Measurements from ENCODE around the gene ZNF8.

Gene ZNF8

GRCh38 chr19:58350001-58350861 lies 71.5 kb downstream of the ZNF8 start:
- H3K9me3 ChIP-seq (ENCODE audit: control insufficient read depth in 1 of 2, low read length in 2 of 2), result no peaks in the 10 kb centered on the region
- no peak overlapping the region for H3K9ac ChIP-seq (ENCODE audit: low read depth in 1 of 2, low read length in 2 of 2)
- H3K27ac ChIP-seq (ENCODE audit: low read depth, low read length), result no peak overlapping the region
- H3K4me3 ChIP-seq (ENCODE audit: low read depth in 1 of 2, low read length in 2 of 2), result peak overlapping the region in 1 of 2 donors; percentile 16
- no peaks in the 10 kb centered on the region for H3K36me3 ChIP-seq (ENCODE audit: control insufficient read depth in 1 of 2, insufficient read depth in 2 of 2, low read length in 2 of 2)
- H3K4me1 ChIP-seq (ENCODE audit: control insufficient read depth in 1 of 2, insufficient read depth in 2 of 2, low read length in 2 of 2), result no peaks in the 10 kb centered on the region
- peaks cover 0 to 3% of the 10 kb centered on the region in 2 donors for H3K27me3 ChIP-seq (ENCODE audit: control insufficient read depth in 1 of 2, insufficient read depth in 2 of 2, low read length in 2 of 2)

DNA sequence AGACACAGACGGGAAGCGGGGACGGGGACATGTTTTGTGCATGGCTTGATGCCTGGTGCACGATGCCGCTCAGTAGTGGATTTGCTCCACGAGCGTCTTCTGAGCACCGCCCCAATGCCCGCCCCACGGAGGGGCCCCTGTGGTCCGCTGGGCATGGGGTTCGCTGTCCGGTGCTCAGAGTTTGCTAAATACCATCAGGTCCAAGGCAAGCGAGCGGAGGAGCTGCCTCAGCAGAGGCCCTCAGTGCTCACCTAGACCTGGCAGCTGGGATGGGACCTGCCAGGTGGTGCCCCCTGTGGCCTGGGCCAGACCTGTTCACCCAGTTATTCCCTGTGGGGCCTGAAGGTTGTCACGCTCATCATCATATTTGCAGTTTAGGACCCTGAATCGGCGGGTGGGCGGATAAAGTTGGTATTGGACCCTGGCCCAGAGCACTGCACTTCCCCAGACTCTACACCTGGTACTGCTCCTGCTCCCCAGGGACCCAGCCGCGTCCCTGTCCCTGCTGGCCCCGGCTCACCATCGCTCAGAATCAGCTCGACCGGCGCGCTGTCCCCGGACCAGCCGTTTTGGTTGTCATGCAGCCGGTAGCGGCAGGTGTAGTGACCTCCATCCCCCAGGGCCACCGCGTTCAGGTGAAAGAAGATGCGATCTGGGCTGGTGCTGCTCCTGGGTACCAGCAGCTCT lies 72.3 kb downstream of the ZNF8 start:
- no peak overlapping the region for H3K4me3 ChIP-seq (ENCODE audit: low read depth in 1 of 2, low read length in 2 of 2)
- H3K9me3 ChIP-seq (ENCODE audit: control insufficient read depth in 1 of 2, low read length in 2 of 2), result no peaks in the 10 kb centered on the region
- H3K4me1 ChIP-seq (ENCODE audit: control insufficient read depth in 1 of 2, insufficient read depth in 2 of 2, low read length in 2 of 2), result no peaks in the 10 kb centered on the region
- H3K36me3 ChIP-seq (ENCODE audit: control insufficient read depth in 1 of 2, insufficient read depth in 2 of 2, low read length in 2 of 2), result no peaks in the 10 kb centered on the region
- no peak overlapping the region for H3K27ac ChIP-seq (ENCODE audit: low read depth, low read length)
- no peak overlapping the region for H3K9ac ChIP-seq (ENCODE audit: low read depth in 1 of 2, low read length in 2 of 2)
- peaks cover 0 to 3% of the 10 kb centered on the region in 2 donors for H3K27me3 ChIP-seq (ENCODE audit: control insufficient read depth in 1 of 2, insufficient read depth in 2 of 2, low read length in 2 of 2)

DNA sequence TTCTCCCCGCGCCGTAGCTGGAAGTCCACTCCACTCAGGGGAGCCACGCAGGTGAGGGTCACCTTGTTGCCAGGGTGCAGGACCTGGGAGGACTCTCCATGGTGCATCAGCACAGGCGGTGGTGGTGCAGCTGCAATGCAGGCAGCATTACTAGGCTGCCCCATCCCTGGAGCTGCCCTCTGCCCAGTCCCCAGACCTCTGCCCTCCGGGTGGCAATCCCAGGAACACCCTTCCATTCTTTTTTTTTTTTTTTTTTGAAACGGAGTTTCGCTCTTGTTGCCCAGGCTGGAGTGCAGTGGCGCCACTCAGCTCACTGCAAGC lies 72.8 kb downstream of the ZNF8 start:
- no peaks in the 10 kb centered on the region for H3K36me3 ChIP-seq (ENCODE audit: control insufficient read depth in 1 of 2, insufficient read depth in 2 of 2, low read length in 2 of 2)
- H3K4me3 ChIP-seq (ENCODE audit: low read depth in 1 of 2, low read length in 2 of 2), result no peak overlapping the region
- peaks cover 0 to 3% of the 10 kb centered on the region in 2 donors for H3K4me1 ChIP-seq (ENCODE audit: control insufficient read depth in 1 of 2, insufficient read depth in 2 of 2, low read length in 2 of 2)
- peaks cover 0 to 3% of the 10 kb centered on the region in 2 donors for H3K27me3 ChIP-seq (ENCODE audit: control insufficient read depth in 1 of 2, insufficient read depth in 2 of 2, low read length in 2 of 2)
- H3K27ac ChIP-seq (ENCODE audit: low read depth, low read length), result no peak overlapping the region
- no peaks in the 10 kb centered on the region for H3K9me3 ChIP-seq (ENCODE audit: control insufficient read depth in 1 of 2, low read length in 2 of 2)
- no peak overlapping the region for H3K9ac ChIP-seq (ENCODE audit: low read depth in 1 of 2, low read length in 2 of 2)

GRCh38 chr19:58351990-58352755 lies 73.4 kb downstream of the ZNF8 start:
- Histone ChIP-seq H3K27ac (ENCODE audit: low read depth, low read length) (no peak overlapping the region), H3K9ac (ENCODE audit: low read depth in 1 of 2, low read length in 2 of 2) (no peak overlapping the region), H3K4me1 (ENCODE audit: control insufficient read depth in 1 of 2, insufficient read depth in 2 of 2, low read length in 2 of 2) (peaks cover 0 to 10% of the 10 kb centered on the region in 2 donors), H3K4me3 (ENCODE audit: low read depth in 1 of 2, low read length in 2 of 2) (no peak overlapping the region), H3K36me3 (ENCODE audit: control insufficient read depth in 1 of 2, insufficient read depth in 2 of 2, low read length in 2 of 2) (no peaks in the 10 kb centered on the region), H3K27me3 (ENCODE audit: control insufficient read depth in 1 of 2, insufficient read depth in 2 of 2, low read length in 2 of 2) (peaks cover 0 to 3% of the 10 kb centered on the region in 2 donors), H3K9me3 (ENCODE audit: control insufficient read depth in 1 of 2, low read length in 2 of 2) (no peaks in the 10 kb centered on the region)
